Measurements from ENCODE around the gene FOXP1. TPM values are rescaled to one million over a fixed set of nuclear protein-coding genes. Genes with fewer than 3 reads are reported as not detected.

The FOXP1 gene
- total and polyA plus RNA-seq, 9 of the 15 experiments (the other 6 are each of a cell fraction or from before 2014, with no cell fraction given) = 7.7 to 34.5 (median 13.7) TPM

DNA sequence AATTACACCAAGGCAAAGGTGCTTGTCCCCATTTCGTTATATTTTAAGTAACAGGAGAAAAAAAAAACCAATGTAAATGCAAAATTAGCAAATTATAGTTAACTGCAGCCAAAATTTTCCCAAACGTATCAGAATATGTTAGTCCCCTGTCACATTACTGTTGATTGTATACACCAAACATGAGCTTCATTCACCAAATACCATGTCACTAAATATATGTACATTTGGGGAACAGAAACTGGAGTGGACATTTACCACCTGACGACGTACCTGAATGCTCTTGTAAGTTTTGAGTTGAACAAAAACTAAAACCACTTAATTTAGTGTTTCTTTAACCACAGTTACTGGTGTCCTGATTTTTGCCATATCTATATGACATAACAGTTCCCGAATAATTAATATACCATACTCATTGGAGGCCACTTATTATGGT, 3.3 kb upstream of the FOXP1 start:
- Histone ChIP-seq H3K36me3 (ENCODE audit: control insufficient read depth, insufficient read depth, low read length) (no peaks in the 10 kb centered on the region), H3K9me1 (ENCODE audit: control insufficient read depth, insufficient read depth, low read length) (no peaks in the 10 kb centered on the region), H3K9ac (ENCODE audit: insufficient read depth in 1 of 2, low read depth in 2 of 2, low read length in 2 of 2) (no peak overlapping the region), H3K27ac (ENCODE audit: extremely low read depth, low read depth, low read length) (no peak overlapping the region), H4K20me1 (replicated peaks; ENCODE audit: control insufficient read depth, insufficient read depth, low read length) (no peaks in the 10 kb centered on the region), H3K79me2 (ENCODE audit: control insufficient read depth, insufficient read depth, low read length) (peaks cover 24% of the 10 kb centered on the region), H3K9me3 (replicated peaks; ENCODE audit: control insufficient read depth, insufficient read depth, low read depth, low read length) (no peaks in the 10 kb centered on the region), H3K4me2 (ENCODE audit: insufficient read depth, low read length) (no peak overlapping the region), H3K4me1 (replicated peaks in 1 of 2; ENCODE audit: control insufficient read depth in 2 of 2, insufficient read depth in 2 of 2, low read length in 2 of 2) (peaks cover 4 to 19% of the 10 kb centered on the region in 2 experiments; a peak in 3 of 5 replicates), H3K27me3 (ENCODE audit: control insufficient read depth in 2 of 2, insufficient read depth in 2 of 2, low read length in 2 of 2) (no peaks in the 10 kb centered on the region), H2AFZ (ENCODE audit: low read depth, low read length) (no peak overlapping the region), H3K4me3 (no peak overlapping the region)
- TF ChIP-seq, protein P1, sequence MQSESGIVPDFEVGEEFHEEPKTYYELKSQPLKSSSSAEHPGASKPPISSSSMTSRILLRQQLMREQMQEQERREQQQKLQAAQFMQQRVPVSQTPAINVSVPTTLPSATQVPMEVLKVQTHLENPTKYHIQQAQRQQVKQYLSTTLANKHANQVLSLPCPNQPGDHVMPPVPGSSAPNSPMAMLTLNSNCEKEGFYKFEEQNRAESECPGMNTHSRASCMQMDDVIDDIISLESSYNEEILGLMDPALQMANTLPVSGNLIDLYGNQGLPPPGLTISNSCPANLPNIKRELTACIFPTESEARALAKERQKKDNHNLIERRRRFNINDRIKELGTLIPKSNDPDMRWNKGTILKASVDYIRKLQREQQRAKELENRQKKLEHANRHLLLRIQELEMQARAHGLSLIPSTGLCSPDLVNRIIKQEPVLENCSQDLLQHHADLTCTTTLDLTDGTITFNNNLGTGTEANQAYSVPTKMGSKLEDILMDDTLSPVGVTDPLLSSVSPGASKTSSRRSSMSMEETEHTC (IDR thresholded peaks at IDR 0.05) = no peak
- no peak for TF ChIP-seq ZC3H11A (IDR thresholded peaks at IDR 0.05; ENCODE audit: low read depth, low read length)
- no peak for TF ChIP-seq ILK (tag; IDR thresholded peaks at IDR 0.05; ENCODE audit: borderline replicate concordance, low read depth)
- no peak for TF ChIP-seq POLR2G (IDR thresholded peaks at IDR 0.05; ENCODE audit: low read depth, low read length)
- TF ChIP-seq TAF7 (tag; IDR thresholded peaks at IDR 0.05) = no peak
- no peak for TF ChIP-seq ZNF668 (CRISPR knock-in tag; IDR thresholded peaks at IDR 0.05)
- TF ChIP-seq TRIM28 (IDR thresholded peaks at IDR 0.05) = no peak
- no peak for TF ChIP-seq TAF1 (IDR thresholded peaks at IDR 0.05; ENCODE audit: control insufficient read depth, extremely low read depth, insufficient read depth, low read length, severe bottlenecking)
- no peak for TF ChIP-seq GATAD2A (IDR thresholded peaks at IDR 0.05)
- no peak for TF ChIP-seq NFXL1 (CRISPR knock-in tag; IDR thresholded peaks at IDR 0.05)
- TF ChIP-seq, protein P2, sequence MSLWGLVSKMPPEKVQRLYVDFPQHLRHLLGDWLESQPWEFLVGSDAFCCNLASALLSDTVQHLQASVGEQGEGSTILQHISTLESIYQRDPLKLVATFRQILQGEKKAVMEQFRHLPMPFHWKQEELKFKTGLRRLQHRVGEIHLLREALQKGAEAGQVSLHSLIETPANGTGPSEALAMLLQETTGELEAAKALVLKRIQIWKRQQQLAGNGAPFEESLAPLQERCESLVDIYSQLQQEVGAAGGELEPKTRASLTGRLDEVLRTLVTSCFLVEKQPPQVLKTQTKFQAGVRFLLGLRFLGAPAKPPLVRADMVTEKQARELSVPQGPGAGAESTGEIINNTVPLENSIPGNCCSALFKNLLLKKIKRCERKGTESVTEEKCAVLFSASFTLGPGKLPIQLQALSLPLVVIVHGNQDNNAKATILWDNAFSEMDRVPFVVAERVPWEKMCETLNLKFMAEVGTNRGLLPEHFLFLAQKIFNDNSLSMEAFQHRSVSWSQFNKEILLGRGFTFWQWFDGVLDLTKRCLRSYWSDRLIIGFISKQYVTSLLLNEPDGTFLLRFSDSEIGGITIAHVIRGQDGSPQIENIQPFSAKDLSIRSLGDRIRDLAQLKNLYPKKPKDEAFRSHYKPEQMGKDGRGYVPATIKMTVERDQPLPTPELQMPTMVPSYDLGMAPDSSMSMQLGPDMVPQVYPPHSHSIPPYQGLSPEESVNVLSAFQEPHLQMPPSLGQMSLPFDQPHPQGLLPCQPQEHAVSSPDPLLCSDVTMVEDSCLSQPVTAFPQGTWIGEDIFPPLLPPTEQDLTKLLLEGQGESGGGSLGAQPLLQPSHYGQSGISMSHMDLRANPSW (CRISPR knock-in tag; IDR thresholded peaks at IDR 0.05) = no peak
- TF ChIP-seq CBFA2T2 (conservative IDR thresholded peaks at IDR 0.05) = no peak
- no peak for TF ChIP-seq HNRNPH1 (optimal IDR thresholded peaks at IDR 0.05; ENCODE audit: low read depth, low read length)
- TF ChIP-seq HLTF (IDR thresholded peaks at IDR 0.05) = no peak
- no peak for TF ChIP-seq ZBTB1 (CRISPR knock-in tag; IDR thresholded peaks at IDR 0.05; ENCODE audit: borderline replicate concordance, low read depth)
- no peak for TF ChIP-seq NR4A1 (CRISPR knock-in tag; IDR thresholded peaks at IDR 0.05)
- no peak for TF ChIP-seq NR4A1 (tag; IDR thresholded peaks at IDR 0.05)
- TF ChIP-seq KDM5B (IDR thresholded peaks at IDR 0.05; ENCODE audit: insufficient replicate concordance, low read depth, low read length) = no peak
- no peak for DNase-seq (ENCODE audit: extremely low read depth in 1 of 4, low spot score in 3 of 4)
- intact Hi-C loops (cut with micrococcal nuclease) (loop anchor here (5.0 to 10.0 kb wide), 3 partner anchors 522 to 1035 kb away; no protein-coding TSS in a partner anchor), in situ Hi-C loops (cut with MboI) (loop anchor here (25.0 kb wide), 1 partner anchor 575 kb away; no protein-coding TSS in a partner anchor)
- BruUV-seq (replicated peaks) = no TSS peak
- no peak for ATAC-seq
- WGBS (ENCODE audit: insufficient coverage, low coverage, missing lambda C conversion rate) = 1% methylated on average over 5 of the region's 5 CpGs
- POLR2A ChIA-PET = no interaction called here
- CTCF ChIA-PET (ENCODE audit: low intra/inter-chr PET ratio) = interaction anchor here (0.6 to 1.3 kb wide), 2 partner anchors 170 to 1037 kb away, joined by 3 to 4 read pairs; no protein-coding TSS in a partner anchor
- peak; percentile 23 for FAIRE-seq
